Measurements from ENCODE around the gene ACKR3. TPM values are rescaled to one million over a fixed set of nuclear protein-coding genes. Genes with fewer than 3 reads are reported as not detected.

Gene ACKR3
- total RNA-seq, 1 experiment from 2014 or later, result not detected

DNA sequence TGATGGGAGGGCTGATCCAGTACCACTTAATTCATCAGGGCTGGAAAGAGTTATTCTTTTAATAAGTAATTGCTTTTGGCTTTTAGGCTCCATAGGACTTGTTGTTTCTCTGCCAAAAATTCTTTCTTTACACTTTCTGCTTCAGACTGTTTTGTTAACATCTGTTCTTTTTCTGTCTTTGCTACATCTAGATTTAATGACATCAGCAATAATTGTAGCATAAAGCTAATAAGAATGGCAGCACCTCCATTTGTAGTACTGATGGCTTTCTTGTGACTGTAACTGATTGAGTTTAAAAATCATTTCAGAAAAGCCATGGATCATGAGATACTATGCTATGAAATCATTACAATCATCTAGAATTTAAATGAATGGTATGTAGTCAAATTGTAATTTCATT, 46.4 kb upstream of the ACKR3 start:
- no peak for DNase-seq (ENCODE audit: low read depth, low spot score)
- CTCF ChIA-PET, result no interaction called here

DNA sequence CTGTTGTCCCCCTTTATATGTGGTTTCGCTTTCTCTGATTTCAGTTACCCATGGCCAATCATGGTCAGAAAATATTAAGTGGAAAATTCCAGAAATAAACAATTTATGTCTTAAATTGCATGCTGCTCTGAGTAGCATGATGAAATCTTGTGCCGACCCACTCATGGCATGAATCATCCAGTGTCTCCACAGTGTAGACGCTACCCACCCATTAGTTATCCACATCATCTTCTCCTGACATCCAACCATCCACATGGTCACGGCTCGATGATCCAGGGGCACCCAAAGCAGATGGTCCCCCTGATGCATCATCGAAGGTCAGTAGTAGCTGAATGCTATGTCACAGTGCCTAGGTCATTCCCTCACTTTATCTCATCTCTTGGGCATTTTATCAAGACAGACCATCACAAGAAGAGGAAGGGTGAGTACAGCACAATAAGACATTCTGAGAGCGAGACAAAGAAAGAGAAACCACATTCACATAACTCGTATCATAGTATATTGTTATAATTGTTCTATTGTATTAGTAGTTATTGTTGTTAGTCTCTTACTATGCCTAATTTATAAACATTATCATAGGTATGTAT, 44.1 kb upstream of the ACKR3 start:
- in situ Hi-C loops (cut with HindIII; ENCODE audit: low pct_unique_long_range_greater_than_20kb, low sequenced_read_pairs), result no loop called here
- no peaks in the 10 kb centered on the region for H3K9me3 ChIP-seq (ENCODE audit: control insufficient read depth, insufficient read depth, low read depth, low read length)
- H3K4me1 ChIP-seq (ENCODE audit: control insufficient read depth, insufficient read depth, low read length), result no peaks in the 10 kb centered on the region
- BruUV-seq (replicated peaks), result no TSS peak
- intact Hi-C loops (cut with micrococcal nuclease; ENCODE audit: unreplicated experiment), result no loop called here
- H3K4me3 ChIP-seq (ENCODE audit: low read depth in 2 of 2, low read length in 2 of 2), result no peak overlapping the region
- H3K27ac ChIP-seq (ENCODE audit: low read length), result no peak overlapping the region
- no peak for DNase-seq (ENCODE audit: low read depth, low spot score)
- H3K36me3 ChIP-seq (ENCODE audit: control insufficient read depth, insufficient read depth, low read length), result no peaks in the 10 kb centered on the region
- POLR2A ChIA-PET, result no interaction called here
- peaks cover 18% of the 10 kb centered on the region for H3K27me3 ChIP-seq (ENCODE audit: control insufficient read depth, insufficient read depth, low read length)
- no peak for ATAC-seq
- CTCF ChIA-PET, result no interaction called here
- TF ChIP-seq, protein P1, sequence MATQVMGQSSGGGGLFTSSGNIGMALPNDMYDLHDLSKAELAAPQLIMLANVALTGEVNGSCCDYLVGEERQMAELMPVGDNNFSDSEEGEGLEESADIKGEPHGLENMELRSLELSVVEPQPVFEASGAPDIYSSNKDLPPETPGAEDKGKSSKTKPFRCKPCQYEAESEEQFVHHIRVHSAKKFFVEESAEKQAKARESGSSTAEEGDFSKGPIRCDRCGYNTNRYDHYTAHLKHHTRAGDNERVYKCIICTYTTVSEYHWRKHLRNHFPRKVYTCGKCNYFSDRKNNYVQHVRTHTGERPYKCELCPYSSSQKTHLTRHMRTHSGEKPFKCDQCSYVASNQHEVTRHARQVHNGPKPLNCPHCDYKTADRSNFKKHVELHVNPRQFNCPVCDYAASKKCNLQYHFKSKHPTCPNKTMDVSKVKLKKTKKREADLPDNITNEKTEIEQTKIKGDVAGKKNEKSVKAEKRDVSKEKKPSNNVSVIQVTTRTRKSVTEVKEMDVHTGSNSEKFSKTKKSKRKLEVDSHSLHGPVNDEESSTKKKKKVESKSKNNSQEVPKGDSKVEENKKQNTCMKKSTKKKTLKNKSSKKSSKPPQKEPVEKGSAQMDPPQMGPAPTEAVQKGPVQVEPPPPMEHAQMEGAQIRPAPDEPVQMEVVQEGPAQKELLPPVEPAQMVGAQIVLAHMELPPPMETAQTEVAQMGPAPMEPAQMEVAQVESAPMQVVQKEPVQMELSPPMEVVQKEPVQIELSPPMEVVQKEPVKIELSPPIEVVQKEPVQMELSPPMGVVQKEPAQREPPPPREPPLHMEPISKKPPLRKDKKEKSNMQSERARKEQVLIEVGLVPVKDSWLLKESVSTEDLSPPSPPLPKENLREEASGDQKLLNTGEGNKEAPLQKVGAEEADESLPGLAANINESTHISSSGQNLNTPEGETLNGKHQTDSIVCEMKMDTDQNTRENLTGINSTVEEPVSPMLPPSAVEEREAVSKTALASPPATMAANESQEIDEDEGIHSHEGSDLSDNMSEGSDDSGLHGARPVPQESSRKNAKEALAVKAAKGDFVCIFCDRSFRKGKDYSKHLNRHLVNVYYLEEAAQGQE (IDR thresholded peaks at IDR 0.05; ENCODE audit: insufficient read depth in 1 of 2, low read depth in 2 of 2, low read length in 1 of 2), result no peak

More for the DNA sequence above, 46.4 kb upstream of the ACKR3 start:
- no peak for ATAC-seq
- Histone ChIP-seq H3K9me3 (ENCODE audit: control insufficient read depth, insufficient read depth, low read depth, low read length) (no peaks in the 10 kb centered on the region), H3K27me3 (ENCODE audit: control insufficient read depth, insufficient read depth, low read length) (peaks cover 17% of the 10 kb centered on the region), H3K4me1 (ENCODE audit: control insufficient read depth, insufficient read depth, low read length) (no peaks in the 10 kb centered on the region), H3K4me3 (ENCODE audit: low read depth in 2 of 2, low read length in 2 of 2) (no peak overlapping the region), H3K27ac (ENCODE audit: low read length) (no peak overlapping the region), H3K36me3 (ENCODE audit: control insufficient read depth, insufficient read depth, low read length) (no peaks in the 10 kb centered on the region)
- BruUV-seq (replicated peaks), result no TSS peak
- TF ChIP-seq POLR2AphosphoS5 (IDR thresholded peaks at IDR 0.05; ENCODE audit: low read depth, low read length) (no peak), TCF7L2 (IDR thresholded peaks at IDR 0.05; ENCODE audit: low read depth, low read length) (no peak), SIN3A (IDR thresholded peaks at IDR 0.05; ENCODE audit: borderline replicate concordance, insufficient read depth, low read depth, low read length) (no peak)
- TF ChIP-seq, protein P2, sequence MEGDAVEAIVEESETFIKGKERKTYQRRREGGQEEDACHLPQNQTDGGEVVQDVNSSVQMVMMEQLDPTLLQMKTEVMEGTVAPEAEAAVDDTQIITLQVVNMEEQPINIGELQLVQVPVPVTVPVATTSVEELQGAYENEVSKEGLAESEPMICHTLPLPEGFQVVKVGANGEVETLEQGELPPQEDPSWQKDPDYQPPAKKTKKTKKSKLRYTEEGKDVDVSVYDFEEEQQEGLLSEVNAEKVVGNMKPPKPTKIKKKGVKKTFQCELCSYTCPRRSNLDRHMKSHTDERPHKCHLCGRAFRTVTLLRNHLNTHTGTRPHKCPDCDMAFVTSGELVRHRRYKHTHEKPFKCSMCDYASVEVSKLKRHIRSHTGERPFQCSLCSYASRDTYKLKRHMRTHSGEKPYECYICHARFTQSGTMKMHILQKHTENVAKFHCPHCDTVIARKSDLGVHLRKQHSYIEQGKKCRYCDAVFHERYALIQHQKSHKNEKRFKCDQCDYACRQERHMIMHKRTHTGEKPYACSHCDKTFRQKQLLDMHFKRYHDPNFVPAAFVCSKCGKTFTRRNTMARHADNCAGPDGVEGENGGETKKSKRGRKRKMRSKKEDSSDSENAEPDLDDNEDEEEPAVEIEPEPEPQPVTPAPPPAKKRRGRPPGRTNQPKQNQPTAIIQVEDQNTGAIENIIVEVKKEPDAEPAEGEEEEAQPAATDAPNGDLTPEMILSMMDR (IDR thresholded peaks at IDR 0.05), result no peak
- TF ChIP-seq, protein P1 (IDR thresholded peaks at IDR 0.05; ENCODE audit: insufficient read depth in 1 of 2, low read depth in 2 of 2, low read length in 1 of 2), result no peak
- intact Hi-C loops (cut with micrococcal nuclease; ENCODE audit: unreplicated experiment) (no loop called here), in situ Hi-C loops (cut with HindIII; ENCODE audit: low pct_unique_long_range_greater_than_20kb, low sequenced_read_pairs) (no loop called here)
- POLR2A ChIA-PET, result interaction anchor here (0.6 kb wide), 1 partner anchor 1211 kb away, joined by 5 read pairs; no protein-coding TSS in a partner anchor
